ENCODE results near the gene UNKL.

Gene UNKL

DNA sequence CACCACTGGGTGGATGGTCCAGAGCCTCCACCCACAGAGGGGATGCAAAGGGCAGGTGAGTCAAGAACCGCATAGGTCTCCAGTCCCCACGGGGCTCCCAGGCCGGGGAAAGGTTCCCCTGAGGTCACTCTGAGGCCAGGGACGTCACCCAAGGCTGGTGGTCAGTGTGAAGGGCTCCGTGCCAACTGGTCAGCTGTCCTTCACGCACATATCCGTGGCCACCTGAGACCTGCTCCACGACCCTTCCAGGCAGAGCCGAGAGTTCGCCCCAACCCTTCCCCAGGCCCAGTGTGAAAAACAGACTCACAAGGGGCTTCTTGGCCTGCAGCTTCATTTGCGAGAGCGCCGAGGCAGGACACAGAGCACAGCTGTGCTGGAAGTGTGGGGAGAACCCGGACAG lies 65.6 kb downstream of the UNKL start:
- no peak overlapping the region for H3K9ac ChIP-seq (ENCODE audit: low read depth, low read length)
- H3K9me3 ChIP-seq (ENCODE audit: insufficient read depth, low read length, severe bottlenecking) = no peaks in the 10 kb centered on the region
- H3K4me1 ChIP-seq (ENCODE audit: insufficient read depth, low read length) = peaks cover 50% of the 10 kb centered on the region
- no peak for ATAC-seq (ENCODE audit: insufficient read depth, low read depth)
- peaks cover 24% of the 10 kb centered on the region for H4K20me1 ChIP-seq (ENCODE audit: insufficient read depth, low read length)
- peaks cover 44% of the 10 kb centered on the region for H3K79me2 ChIP-seq (ENCODE audit: insufficient read depth, low read length)
- H2AFZ ChIP-seq (ENCODE audit: low read depth, low read length) = no peak overlapping the region
- no peak for TF ChIP-seq EZH2 (IDR thresholded peaks at IDR 0.05; ENCODE audit: borderline replicate concordance, low read depth, low read length, severe bottlenecking)
- TF ChIP-seq, protein P1, sequence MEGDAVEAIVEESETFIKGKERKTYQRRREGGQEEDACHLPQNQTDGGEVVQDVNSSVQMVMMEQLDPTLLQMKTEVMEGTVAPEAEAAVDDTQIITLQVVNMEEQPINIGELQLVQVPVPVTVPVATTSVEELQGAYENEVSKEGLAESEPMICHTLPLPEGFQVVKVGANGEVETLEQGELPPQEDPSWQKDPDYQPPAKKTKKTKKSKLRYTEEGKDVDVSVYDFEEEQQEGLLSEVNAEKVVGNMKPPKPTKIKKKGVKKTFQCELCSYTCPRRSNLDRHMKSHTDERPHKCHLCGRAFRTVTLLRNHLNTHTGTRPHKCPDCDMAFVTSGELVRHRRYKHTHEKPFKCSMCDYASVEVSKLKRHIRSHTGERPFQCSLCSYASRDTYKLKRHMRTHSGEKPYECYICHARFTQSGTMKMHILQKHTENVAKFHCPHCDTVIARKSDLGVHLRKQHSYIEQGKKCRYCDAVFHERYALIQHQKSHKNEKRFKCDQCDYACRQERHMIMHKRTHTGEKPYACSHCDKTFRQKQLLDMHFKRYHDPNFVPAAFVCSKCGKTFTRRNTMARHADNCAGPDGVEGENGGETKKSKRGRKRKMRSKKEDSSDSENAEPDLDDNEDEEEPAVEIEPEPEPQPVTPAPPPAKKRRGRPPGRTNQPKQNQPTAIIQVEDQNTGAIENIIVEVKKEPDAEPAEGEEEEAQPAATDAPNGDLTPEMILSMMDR (IDR thresholded peaks at IDR 0.05; ENCODE audit: borderline replicate concordance, extremely low read depth, low read length, poor library complexity, severe bottlenecking) = no peak
- H3K27me3 ChIP-seq (ENCODE audit: insufficient read depth, low read length, poor library complexity) = no peaks in the 10 kb centered on the region
- no peak overlapping the region for H3K4me3 ChIP-seq (ENCODE audit: low read depth in 1 of 2, low read length in 2 of 2)
- DNase-seq = no peak
- H3K4me2 ChIP-seq (ENCODE audit: insufficient read depth, low read length) = no peak overlapping the region
- peaks cover 35% of the 10 kb centered on the region for H3K36me3 ChIP-seq (ENCODE audit: insufficient read depth, low read length)
- no peak overlapping the region for H3K27ac ChIP-seq (ENCODE audit: low read length)

DNA sequence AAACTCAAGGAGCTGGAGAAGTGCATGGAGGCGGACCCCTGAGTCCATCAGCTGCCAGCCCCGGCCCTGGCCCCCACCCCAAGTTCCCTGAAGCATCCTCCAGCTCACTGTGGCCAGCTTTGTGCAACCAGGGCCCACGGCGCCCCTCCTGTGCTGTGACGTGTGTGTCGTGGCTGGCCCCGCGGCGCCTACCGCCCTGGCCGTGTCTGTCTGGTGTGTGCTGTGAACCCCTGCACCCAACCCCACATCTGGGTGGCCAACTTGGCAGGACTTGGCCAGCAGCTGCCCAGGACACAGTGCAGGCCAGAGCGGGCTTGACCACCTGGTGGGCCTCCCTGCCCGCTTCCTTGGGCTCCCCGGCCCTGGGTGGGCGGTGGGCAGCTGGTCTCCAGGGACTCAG lies 66.1 kb downstream of the UNKL start:
- Histone ChIP-seq H3K27ac (ENCODE audit: low read length) (no peak overlapping the region), H3K27me3 (ENCODE audit: insufficient read depth, low read length, poor library complexity) (no peaks in the 10 kb centered on the region), H3K9me3 (ENCODE audit: insufficient read depth, low read length, severe bottlenecking) (no peaks in the 10 kb centered on the region), H3K36me3 (ENCODE audit: insufficient read depth, low read length) (peaks cover 35% of the 10 kb centered on the region), H2AFZ (ENCODE audit: low read depth, low read length) (no peak overlapping the region), H3K4me1 (ENCODE audit: insufficient read depth, low read length) (peaks cover 50% of the 10 kb centered on the region), H3K4me3 (ENCODE audit: low read depth in 1 of 2, low read length in 2 of 2) (no peak overlapping the region), H3K9ac (ENCODE audit: low read depth, low read length) (no peak overlapping the region), H4K20me1 (ENCODE audit: insufficient read depth, low read length) (peaks cover 24% of the 10 kb centered on the region), H3K4me2 (ENCODE audit: insufficient read depth, low read length) (no peak overlapping the region), H3K79me2 (ENCODE audit: insufficient read depth, low read length) (peaks cover 39% of the 10 kb centered on the region)
- no peak for DNase-seq
- no peak for ATAC-seq (ENCODE audit: insufficient read depth, low read depth)
- TF ChIP-seq EZH2 (IDR thresholded peaks at IDR 0.05; ENCODE audit: borderline replicate concordance, low read depth, low read length, severe bottlenecking) = no peak
- TF ChIP-seq, protein P1 (IDR thresholded peaks at IDR 0.05; ENCODE audit: borderline replicate concordance, extremely low read depth, low read length, poor library complexity, severe bottlenecking) = no peak

DNA sequence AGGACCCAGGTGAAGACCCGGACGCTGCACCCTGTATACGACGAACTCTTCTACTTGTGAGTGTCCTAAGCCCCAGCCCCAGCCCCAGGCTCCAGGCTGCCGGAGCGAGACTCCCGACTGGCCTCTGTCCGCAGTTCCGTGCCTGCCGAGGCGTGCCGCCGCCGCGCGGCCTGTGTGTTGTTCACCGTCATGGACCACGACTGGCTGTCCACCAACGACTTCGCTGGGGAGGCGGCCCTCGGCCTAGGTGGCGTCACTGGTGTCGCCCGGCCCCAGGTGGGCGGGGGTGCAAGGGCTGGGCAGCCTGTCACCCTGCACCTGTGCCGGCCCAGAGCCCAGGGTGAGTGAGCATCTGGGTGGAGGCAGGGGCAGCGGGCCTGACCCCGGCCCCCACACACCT lies 66.5 kb downstream of the UNKL start:
- Histone ChIP-seq H3K9me3 (ENCODE audit: insufficient read depth, low read length, severe bottlenecking) (no peaks in the 10 kb centered on the region), H3K9ac (ENCODE audit: low read depth, low read length) (no peak overlapping the region), H3K4me3 (ENCODE audit: low read depth in 1 of 2, low read length in 2 of 2) (no peak overlapping the region), H3K79me2 (ENCODE audit: insufficient read depth, low read length) (peaks cover 34% of the 10 kb centered on the region), H2AFZ (ENCODE audit: low read depth, low read length) (no peak overlapping the region), H3K4me1 (ENCODE audit: insufficient read depth, low read length) (peaks cover 50% of the 10 kb centered on the region), H3K27ac (ENCODE audit: low read length) (no peak overlapping the region), H3K4me2 (ENCODE audit: insufficient read depth, low read length) (no peak overlapping the region), H3K27me3 (ENCODE audit: insufficient read depth, low read length, poor library complexity) (no peaks in the 10 kb centered on the region), H3K36me3 (ENCODE audit: insufficient read depth, low read length) (peaks cover 35% of the 10 kb centered on the region), H4K20me1 (ENCODE audit: insufficient read depth, low read length) (peaks cover 27% of the 10 kb centered on the region)
- ATAC-seq (ENCODE audit: insufficient read depth, low read depth) = no peak
- DNase-seq = no peak
- TF ChIP-seq EZH2 (IDR thresholded peaks at IDR 0.05; ENCODE audit: borderline replicate concordance, low read depth, low read length, severe bottlenecking) = no peak
- TF ChIP-seq, protein P1 (IDR thresholded peaks at IDR 0.05; ENCODE audit: borderline replicate concordance, extremely low read depth, low read length, poor library complexity, severe bottlenecking) = no peak
